ENCODE results near the gene DNALI1.

GRCh38 chr1:37612186-37612585 is 55.4 kb downstream of the DNALI1 start:
- no peak for TF ChIP-seq HDAC2 (IDR thresholded peaks at IDR 0.05; ENCODE audit: borderline replicate concordance in 1 of 2, low read depth in 2 of 2, low read length in 2 of 2)
- TF ChIP-seq, protein P1, sequence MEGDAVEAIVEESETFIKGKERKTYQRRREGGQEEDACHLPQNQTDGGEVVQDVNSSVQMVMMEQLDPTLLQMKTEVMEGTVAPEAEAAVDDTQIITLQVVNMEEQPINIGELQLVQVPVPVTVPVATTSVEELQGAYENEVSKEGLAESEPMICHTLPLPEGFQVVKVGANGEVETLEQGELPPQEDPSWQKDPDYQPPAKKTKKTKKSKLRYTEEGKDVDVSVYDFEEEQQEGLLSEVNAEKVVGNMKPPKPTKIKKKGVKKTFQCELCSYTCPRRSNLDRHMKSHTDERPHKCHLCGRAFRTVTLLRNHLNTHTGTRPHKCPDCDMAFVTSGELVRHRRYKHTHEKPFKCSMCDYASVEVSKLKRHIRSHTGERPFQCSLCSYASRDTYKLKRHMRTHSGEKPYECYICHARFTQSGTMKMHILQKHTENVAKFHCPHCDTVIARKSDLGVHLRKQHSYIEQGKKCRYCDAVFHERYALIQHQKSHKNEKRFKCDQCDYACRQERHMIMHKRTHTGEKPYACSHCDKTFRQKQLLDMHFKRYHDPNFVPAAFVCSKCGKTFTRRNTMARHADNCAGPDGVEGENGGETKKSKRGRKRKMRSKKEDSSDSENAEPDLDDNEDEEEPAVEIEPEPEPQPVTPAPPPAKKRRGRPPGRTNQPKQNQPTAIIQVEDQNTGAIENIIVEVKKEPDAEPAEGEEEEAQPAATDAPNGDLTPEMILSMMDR (IDR thresholded peaks at IDR 0.05; ENCODE audit: control extremely low read depth in 1 of 3, insufficient read depth in 1 of 3, low read depth in 1 of 3, low read length in 3 of 3): no peak
- TF ChIP-seq POLR2A (IDR thresholded peaks at IDR 0.05; ENCODE audit: control extremely low read depth in 1 of 2, low read depth in 2 of 2, low read length in 2 of 2): no peak
- no peak for TF ChIP-seq YY1 (IDR thresholded peaks at IDR 0.05; ENCODE audit: low read depth, low read length)
- no peak for TF ChIP-seq EZH2 (IDR thresholded peaks at IDR 0.05; ENCODE audit: low read depth, low read length, severe bottlenecking)
- TF ChIP-seq, protein P2, sequence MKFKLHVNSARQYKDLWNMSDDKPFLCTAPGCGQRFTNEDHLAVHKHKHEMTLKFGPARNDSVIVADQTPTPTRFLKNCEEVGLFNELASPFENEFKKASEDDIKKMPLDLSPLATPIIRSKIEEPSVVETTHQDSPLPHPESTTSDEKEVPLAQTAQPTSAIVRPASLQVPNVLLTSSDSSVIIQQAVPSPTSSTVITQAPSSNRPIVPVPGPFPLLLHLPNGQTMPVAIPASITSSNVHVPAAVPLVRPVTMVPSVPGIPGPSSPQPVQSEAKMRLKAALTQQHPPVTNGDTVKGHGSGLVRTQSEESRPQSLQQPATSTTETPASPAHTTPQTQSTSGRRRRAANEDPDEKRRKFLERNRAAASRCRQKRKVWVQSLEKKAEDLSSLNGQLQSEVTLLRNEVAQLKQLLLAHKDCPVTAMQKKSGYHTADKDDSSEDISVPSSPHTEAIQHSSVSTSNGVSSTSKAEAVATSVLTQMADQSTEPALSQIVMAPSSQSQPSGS (IDR thresholded peaks at IDR 0.05; ENCODE audit: low read length): no peak
- TF ChIP-seq, protein P3, sequence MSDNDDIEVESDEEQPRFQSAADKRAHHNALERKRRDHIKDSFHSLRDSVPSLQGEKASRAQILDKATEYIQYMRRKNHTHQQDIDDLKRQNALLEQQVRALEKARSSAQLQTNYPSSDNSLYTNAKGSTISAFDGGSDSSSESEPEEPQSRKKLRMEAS (IDR thresholded peaks at IDR 0.05): no peak
